ENCODE measurements around the gene ZNF608.

GRCh38 chr5:124783285-124783684 is 36.8 kb upstream of the ZNF608 start:
- TF ChIP-seq CTCF (IDR thresholded peaks at IDR 0.05): no peak
- TF ChIP-seq POLR2A (IDR thresholded peaks at IDR 0.05): no peak
- TF ChIP-seq EP300 (IDR thresholded peaks at IDR 0.05): no peak

Data from tibial nerve (tissue), 4 donors.